HEK293 (cell line): ENCODE data around the gene MAGOHB.

Source experiments
- CTCF ChIA-PET: fragments of 350-600 bp; formaldehyde crosslinking; extraction: SDS; loops from one replicate; lab custom pipeline; 2021; ENCODE audit warnings: antibody characterized with exemption; lab: Yijun Ruan, JAX
- POLR2A ChIA-PET: fragments of 300-600 bp; formaldehyde crosslinking; extraction: SDS; loops from one replicate; lab custom pipeline; 2020; ENCODE audit warnings: antibody characterized with exemption, inconsistent platforms; lab: Yijun Ruan, JAX
- H3K27ac ChIP-seq: fragments of 200-500 bp; sonication (Bioruptor generic); 2 replicates; pipeline ENCODE4 v1.5.1; 2014; ENCODE audit warnings: low read depth, low read length, control low read depth, inconsistent platforms; ENCODE audit errors: extremely low read depth
- H3K36me3 ChIP-seq, 2 experiments: fragments of 200-500 bp in 1 of 2; sonication (Bioruptor generic) in 1 of 2; 1 replicate in 1 of 2; 2 replicates in 1 of 2; pipeline ENCODE4 v1.5.1; 2014 to 2017; ENCODE audit warnings: inconsistent platforms in 2 of 2, low read length in 2 of 2; ENCODE audit not compliant: control insufficient read depth in 2 of 2, insufficient read depth in 1 of 2
- H3K4me1 ChIP-seq: fragments of 200-500 bp; sonication (Bioruptor generic); 2 replicates; pipeline ENCODE4 v1.5.1; 2014; ENCODE audit warnings: mild to moderate bottlenecking, low read length, inconsistent platforms; ENCODE audit not compliant: control insufficient read depth, insufficient read depth
- H3K4me3 ChIP-seq: 2 replicates; pipeline ENCODE4 v1.5.1; 2011; ENCODE audit warnings: low read depth, mild to moderate bottlenecking, control low read depth, low read length, moderate library complexity
- H3K9me3 ChIP-seq: fragments of 200-500 bp; sonication (Bioruptor generic); 2 replicates; pipeline ENCODE4 v1.5.1; 2014; ENCODE audit warnings: low read depth, low read length, inconsistent platforms; ENCODE audit not compliant: control insufficient read depth, insufficient read depth
- PATZ1 ChIP-seq: fragments of 450-650 bp; formaldehyde crosslinking; IDR thresholded peaks from 2 replicates; pipeline ENCODE4 v1.5.1; 2016; ENCODE audit warnings: missing biosample characterization, missing genetic modification characterization
- PRDM2 ChIP-seq: fragments of 450-650 bp; formaldehyde crosslinking; IDR thresholded peaks from 2 replicates; pipeline ENCODE4 v1.5.1; 2016; ENCODE audit warnings: missing biosample characterization, missing genetic modification characterization, borderline replicate concordance
- SETDB1 ChIP-seq: IDR thresholded peaks from one replicate; pipeline ENCODE4 v1.6.1; 2017; ENCODE audit warnings: mild to moderate bottlenecking, low read length, moderate library complexity, mixed read lengths; ENCODE audit not compliant: insufficient read length
- SP2 ChIP-seq: fragments of 450-650 bp; formaldehyde crosslinking; IDR thresholded peaks from 2 replicates; pipeline ENCODE4 v1.5.1; 2016; ENCODE audit warnings: missing biosample characterization, missing genetic modification characterization
- WT1 ChIP-seq: fragments of 450-650 bp; formaldehyde crosslinking; IDR thresholded peaks from 2 replicates; pipeline ENCODE4 v1.5.1; 2016; ENCODE audit warnings: missing biosample characterization, missing genetic modification characterization
- ZBTB20 ChIP-seq: fragments of 450-650 bp; formaldehyde crosslinking; IDR thresholded peaks from 2 replicates; pipeline ENCODE4 v1.5.1; 2016; ENCODE audit warnings: missing biosample characterization, missing genetic modification characterization
- ZNF112 ChIP-seq: fragments of 450-650 bp; formaldehyde crosslinking; IDR thresholded peaks from 2 replicates; pipeline ENCODE4 v1.5.0; 2017; ENCODE audit warnings: missing biosample characterization, missing genetic modification characterization
- ZNF488 ChIP-seq: fragments of 450-650 bp; formaldehyde crosslinking; IDR thresholded peaks from 2 replicates; pipeline ENCODE4 v1.5.1; 2016; ENCODE audit warnings: missing biosample characterization, missing genetic modification characterization
- ZNF529 ChIP-seq: fragments of 450-650 bp; formaldehyde crosslinking; IDR thresholded peaks from 2 replicates; pipeline ENCODE4 v1.5.1; 2017; ENCODE audit warnings: missing genetic modification characterization, missing biosample characterization; ENCODE audit not compliant: insufficient replicate concordance
- ZNF660 ChIP-seq: fragments of 450-650 bp; IDR thresholded peaks from 2 replicates; pipeline ENCODE4 v1.5.1; 2018; ENCODE audit warnings: missing biosample characterization, mild to moderate bottlenecking, missing genetic modification characterization
- ZNF670 ChIP-seq: fragments of 450-650 bp; formaldehyde crosslinking; IDR thresholded peaks from 2 replicates; pipeline ENCODE4 v1.5.1; 2016; ENCODE audit warnings: missing biosample characterization, missing genetic modification characterization, low read depth
- TF ChIP-seq, protein P1 (sequence below): fragments of 450-650 bp; formaldehyde crosslinking; IDR thresholded peaks from 2 replicates; pipeline ENCODE4 v1.5.1; 2016; ENCODE audit warnings: missing biosample characterization, missing genetic modification characterization

MAGOHB gene

DNA sequence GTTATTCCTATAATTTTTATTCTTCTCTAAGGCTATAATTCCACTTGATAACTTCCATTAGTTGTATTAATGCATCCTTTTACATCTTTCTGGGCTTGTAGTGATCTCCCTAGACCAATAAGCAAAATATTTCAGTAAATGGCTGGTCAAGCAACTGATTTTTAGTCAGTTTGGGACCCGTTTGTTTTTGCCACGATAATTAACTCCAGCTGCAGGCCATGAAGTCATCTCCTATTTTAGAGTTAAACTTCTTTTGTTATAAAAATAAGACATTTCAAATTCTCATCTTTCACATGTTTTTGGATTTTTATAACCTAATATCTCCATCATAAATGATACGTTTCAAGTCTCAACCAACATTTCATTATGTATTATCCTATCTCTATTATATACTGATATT is 49.4 kb downstream of the MAGOHB start (continued):
- TF ChIP-seq PATZ1 (tag by site-specific recombination) (no peak), ZNF670 (tag by site-specific recombination) (no peak), ZNF112 (no peak)
- TF ChIP-seq, all 188 proteins: peak for 0

DNA sequence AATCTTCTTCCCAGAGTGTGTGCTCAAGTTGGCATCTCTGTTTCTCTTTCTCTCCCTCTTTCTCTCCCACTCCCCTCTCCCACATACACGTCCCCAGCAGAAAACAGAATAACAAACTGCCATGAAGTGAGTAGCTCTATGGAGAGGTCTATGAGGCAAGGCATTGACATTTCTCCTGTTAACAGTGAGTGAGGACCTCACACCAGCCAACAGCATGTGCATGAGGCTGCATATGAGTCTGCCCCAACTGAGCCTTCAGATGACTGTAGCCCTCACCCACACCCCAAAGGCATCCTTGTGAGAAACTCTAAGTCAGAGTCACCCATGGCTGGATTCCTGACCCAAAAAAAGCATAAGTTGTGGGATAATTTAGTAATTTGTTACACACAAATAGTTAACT is 50.4 kb downstream of the MAGOHB start:
- TF ChIP-seq PRDM2 (tag by site-specific recombination) (no peak), ZNF660 (tag by site-specific recombination) (no peak), SP2 (no peak), ZNF529 (tag by site-specific recombination) (no peak), ZNF488 (tag by site-specific recombination) (no peak), ZBTB20 (tag by site-specific recombination) (no peak), SETDB1 (no peak), WT1 (no peak)
- TF ChIP-seq, protein P1, sequence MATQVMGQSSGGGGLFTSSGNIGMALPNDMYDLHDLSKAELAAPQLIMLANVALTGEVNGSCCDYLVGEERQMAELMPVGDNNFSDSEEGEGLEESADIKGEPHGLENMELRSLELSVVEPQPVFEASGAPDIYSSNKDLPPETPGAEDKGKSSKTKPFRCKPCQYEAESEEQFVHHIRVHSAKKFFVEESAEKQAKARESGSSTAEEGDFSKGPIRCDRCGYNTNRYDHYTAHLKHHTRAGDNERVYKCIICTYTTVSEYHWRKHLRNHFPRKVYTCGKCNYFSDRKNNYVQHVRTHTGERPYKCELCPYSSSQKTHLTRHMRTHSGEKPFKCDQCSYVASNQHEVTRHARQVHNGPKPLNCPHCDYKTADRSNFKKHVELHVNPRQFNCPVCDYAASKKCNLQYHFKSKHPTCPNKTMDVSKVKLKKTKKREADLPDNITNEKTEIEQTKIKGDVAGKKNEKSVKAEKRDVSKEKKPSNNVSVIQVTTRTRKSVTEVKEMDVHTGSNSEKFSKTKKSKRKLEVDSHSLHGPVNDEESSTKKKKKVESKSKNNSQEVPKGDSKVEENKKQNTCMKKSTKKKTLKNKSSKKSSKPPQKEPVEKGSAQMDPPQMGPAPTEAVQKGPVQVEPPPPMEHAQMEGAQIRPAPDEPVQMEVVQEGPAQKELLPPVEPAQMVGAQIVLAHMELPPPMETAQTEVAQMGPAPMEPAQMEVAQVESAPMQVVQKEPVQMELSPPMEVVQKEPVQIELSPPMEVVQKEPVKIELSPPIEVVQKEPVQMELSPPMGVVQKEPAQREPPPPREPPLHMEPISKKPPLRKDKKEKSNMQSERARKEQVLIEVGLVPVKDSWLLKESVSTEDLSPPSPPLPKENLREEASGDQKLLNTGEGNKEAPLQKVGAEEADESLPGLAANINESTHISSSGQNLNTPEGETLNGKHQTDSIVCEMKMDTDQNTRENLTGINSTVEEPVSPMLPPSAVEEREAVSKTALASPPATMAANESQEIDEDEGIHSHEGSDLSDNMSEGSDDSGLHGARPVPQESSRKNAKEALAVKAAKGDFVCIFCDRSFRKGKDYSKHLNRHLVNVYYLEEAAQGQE, result no peak
- no peaks in the 10 kb centered on the region for H3K9me3 ChIP-seq
- no peaks in the 10 kb centered on the region for H3K4me1 ChIP-seq
- CTCF ChIA-PET, result interaction anchor here (2.0 to 2.6 kb wide), 2 partner anchors 232 to 410 kb away, joined by 6 to 13 read pairs; no protein-coding TSS in a partner anchor
- H3K36me3 ChIP-seq, result no peaks in the 10 kb centered on the region
- H3K4me3 ChIP-seq, result no peak overlapping the region
- H3K27ac ChIP-seq, result no peak overlapping the region
- POLR2A ChIA-PET, result no interaction called here
